Cardiac fibroblast (primary cell): Measurements from ENCODE around the gene EHD4.

ENCODE experiments used
- DNase-seq, 2 donors: peaks; one replicate each; pipeline versions ENCODE4 v3.0.0 to v3.0.0-alpha.2; 2010; ENCODE audit warnings: low read depth in 2 of 2
- H3K4me3 ChIP-seq, 2 donors: replicated peaks in 1 of 2; 1 replicate in 1 of 2; 2 replicates in 1 of 2; pipeline ENCODE4 v1.5.1; 2011; ENCODE audit warnings: low read depth in 2 of 2, low read length in 2 of 2, mild to moderate bottlenecking in 2 of 2, moderate library complexity in 1 of 2
- TF ChIP-seq, protein P1 (sequence below): IDR thresholded peaks from one replicate; pipeline ENCODE4 v1.5.1; 2011; ENCODE audit warnings: low read depth, mild to moderate bottlenecking, low read length, inconsistent platforms

EHD4 gene

GRCh38 chr15:41945221-41945620 is 27.1 kb downstream of the EHD4 start:
- TF ChIP-seq, protein P1, sequence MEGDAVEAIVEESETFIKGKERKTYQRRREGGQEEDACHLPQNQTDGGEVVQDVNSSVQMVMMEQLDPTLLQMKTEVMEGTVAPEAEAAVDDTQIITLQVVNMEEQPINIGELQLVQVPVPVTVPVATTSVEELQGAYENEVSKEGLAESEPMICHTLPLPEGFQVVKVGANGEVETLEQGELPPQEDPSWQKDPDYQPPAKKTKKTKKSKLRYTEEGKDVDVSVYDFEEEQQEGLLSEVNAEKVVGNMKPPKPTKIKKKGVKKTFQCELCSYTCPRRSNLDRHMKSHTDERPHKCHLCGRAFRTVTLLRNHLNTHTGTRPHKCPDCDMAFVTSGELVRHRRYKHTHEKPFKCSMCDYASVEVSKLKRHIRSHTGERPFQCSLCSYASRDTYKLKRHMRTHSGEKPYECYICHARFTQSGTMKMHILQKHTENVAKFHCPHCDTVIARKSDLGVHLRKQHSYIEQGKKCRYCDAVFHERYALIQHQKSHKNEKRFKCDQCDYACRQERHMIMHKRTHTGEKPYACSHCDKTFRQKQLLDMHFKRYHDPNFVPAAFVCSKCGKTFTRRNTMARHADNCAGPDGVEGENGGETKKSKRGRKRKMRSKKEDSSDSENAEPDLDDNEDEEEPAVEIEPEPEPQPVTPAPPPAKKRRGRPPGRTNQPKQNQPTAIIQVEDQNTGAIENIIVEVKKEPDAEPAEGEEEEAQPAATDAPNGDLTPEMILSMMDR: no peak
- DNase-seq: no peak
- no peak overlapping the region for H3K4me3 ChIP-seq

DNA sequence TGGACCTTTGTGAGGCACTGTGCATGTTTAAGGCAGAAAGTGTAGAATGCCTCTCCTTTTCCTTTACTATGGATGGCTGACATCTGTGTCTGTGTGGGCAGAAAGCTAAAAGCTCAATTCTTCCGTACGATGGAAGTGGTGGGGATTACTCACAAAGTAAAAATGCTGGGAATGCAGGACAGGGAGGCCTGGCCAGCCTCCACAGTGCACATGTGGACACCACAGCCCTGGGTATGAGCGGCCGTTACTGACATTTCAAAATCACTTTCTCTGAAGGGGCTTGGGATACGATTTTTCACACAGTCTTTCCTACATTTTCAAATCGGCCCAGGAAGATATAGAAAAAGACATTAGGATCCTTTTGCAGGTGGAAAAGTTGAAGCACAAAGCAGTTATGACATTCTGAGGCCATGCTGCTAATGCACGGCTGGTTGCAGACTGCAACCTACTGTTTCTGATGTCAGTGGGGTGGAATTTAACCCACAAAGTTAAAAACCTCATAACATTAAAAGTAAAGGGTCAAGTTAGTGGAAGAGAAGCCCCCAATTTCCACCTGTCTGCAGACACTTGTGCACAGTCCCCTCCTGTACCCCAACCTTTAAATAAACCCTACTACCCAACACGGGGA is 27.9 kb downstream of the EHD4 start:
- TF ChIP-seq, protein P1: no peak
- H3K4me3 ChIP-seq: no peak overlapping the region
- peak; percentile 91 to 94 for DNase-seq

DNA sequence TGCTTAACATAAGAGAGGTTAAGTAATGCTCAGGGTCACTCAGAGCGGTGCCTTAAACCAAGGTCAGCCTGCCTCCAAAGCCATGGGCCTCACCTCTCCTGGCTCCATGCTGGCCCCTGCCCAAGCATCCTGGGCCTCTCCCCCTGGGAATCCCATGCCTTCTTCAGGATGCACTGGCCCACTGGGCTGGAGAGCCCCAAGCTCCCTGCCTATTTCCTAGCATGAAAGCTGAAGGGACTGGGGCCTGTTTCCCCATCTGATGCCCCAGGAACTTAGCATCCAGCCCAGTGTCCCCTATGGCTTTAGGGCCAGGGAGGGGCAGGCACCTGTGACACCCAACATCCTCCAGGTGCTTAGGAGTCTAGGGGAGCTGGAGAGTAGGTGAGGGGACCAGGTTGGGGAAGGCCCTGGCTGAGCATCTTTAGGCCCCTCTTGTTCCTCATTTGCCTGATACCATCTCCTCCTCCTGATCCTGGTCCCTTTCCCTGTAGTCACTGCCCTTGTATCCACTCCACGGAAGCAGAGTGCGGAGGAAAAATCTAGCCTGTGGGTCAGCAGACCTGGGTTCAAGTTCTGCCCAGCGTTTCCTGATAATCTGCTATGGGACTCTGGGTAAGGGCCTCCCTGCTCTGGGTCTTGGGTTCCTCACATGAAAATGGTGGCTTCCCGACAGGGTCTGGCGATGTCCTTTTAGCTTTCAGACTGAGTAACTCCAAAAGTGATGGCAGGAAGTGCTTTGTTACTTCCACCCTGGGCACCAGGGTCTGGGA is 28.6 kb downstream of the EHD4 start:
- no peak for DNase-seq
- TF ChIP-seq, protein P1: no peak

DNA sequence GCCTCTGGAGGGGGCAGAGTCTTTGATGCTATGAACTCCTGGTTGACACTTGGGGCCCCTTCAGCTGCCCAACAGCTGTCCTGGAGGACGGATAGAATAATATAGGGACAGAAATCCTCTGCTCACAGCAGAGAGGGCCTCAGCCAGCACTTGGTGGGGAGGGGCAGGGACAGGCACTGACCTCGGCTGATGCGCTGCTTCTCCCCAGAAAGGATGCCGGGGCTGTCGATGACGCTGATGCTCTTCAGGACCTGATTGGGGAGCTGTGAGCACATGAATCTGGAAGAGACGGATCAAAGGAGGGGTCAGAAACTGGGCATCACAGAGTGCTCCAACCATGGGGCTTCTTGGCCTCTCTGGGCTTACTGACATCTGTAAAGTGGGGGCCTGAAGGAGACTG is 29.5 kb downstream of the EHD4 start:
- TF ChIP-seq, protein P1: no peak
- H3K4me3 ChIP-seq: no peak overlapping the region
- no peak for DNase-seq

More for the DNA sequence above, 28.6 kb downstream of the EHD4 start:
- no peak overlapping the region for H3K4me3 ChIP-seq

DNA sequence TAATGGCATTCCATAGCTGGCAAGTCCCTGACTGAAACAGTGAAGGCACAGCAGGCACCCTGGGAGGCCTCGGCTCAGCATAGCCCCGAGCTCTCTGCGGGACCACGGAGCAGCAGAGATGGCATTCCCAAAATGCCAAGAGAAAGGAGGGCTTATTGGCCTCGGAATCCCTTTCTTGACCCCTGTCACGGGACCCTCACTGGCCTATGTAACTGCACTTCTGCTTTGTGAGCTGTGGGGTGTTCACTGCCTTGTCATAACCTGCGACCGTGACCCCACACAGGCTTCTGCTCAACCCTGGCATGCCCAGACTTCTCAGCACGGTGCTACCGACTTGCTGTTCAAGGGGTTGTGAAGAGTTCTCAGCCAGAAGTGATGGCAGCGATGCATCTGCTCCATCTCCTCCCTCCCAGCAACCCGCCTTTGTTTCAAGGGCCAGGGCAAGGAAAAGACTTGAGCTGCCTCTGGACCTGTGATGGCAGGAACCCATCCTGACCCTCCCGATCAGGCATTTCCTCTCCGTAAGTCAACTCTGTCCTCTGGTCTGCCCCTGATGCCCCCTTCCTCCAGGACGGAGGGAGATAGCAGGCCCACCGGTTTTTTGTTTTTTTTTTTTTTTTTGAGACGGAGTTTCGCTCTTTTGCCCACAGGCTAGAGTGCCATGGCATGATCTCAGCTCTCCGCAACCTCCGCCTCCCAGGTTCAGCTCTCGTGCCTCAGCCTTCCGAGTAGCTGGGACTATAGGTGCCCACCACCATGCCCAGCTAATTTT is 30.5 kb downstream of the EHD4 start:
- no peak for DNase-seq
- TF ChIP-seq, protein P1: no peak

GRCh38 chr15:41940441-41940857 is 31.9 kb downstream of the EHD4 start:
- TF ChIP-seq, protein P1: no peak
- peak; percentile 63 to 90 for DNase-seq

More for the DNA sequence above, 30.5 kb downstream of the EHD4 start:
- H3K4me3 ChIP-seq: no peak overlapping the region

More at GRCh38 chr15:41940441-41940857, 31.9 kb downstream of the EHD4 start:
- H3K4me3 ChIP-seq: no peak overlapping the region
